Sciatic nerve (tissue), 2 donors: ENCODE results near the gene DLGAP1. TPM values are rescaled to one million over a fixed set of nuclear protein-coding genes. Genes with fewer than 3 reads are reported as not detected.
"Not testable (repeated sequence)": the region's sequence is repeated elsewhere in the genome, so short reads cannot be mapped to it uniquely, and the experiment has no call there.

ENCODE experiments used
- ATAC-seq: fragments of 200-7000 bp; cut with Tn5 transposase; one replicate; pipeline ENCODE4 v1.9.1; 2020; ENCODE audit warnings: mild to moderate bottlenecking, moderate library complexity
- DNase-seq: peaks from one replicate; pipeline ENCODE4 v3.0.0-alpha.2; 2020; ENCODE audit warnings: low spot score
- intact Hi-C: fragments of 100-400 bp; cut with DNase I; formaldehyde crosslinking; loops from one replicate; pipeline ENCODE4 v1.14.2; 2022
- total RNA-seq: library from RNA; stranded (reverse); fragmentation: NEBNext Ultra II Directional; extraction: Animal tissue kit (Norgen Biotek cat#: 25700); gene quantifications from one replicate; pipeline ENCODE4 v1.2.1, GENCODE V29; 2021
- donor health status: DM: no; HTN: no; CAD: no.
- donor health status: DM: no; HTN: no; CAD: no.

DLGAP1 gene
- total RNA-seq, 1 donor from 2014 or later = 0.98 TPM

DNA sequence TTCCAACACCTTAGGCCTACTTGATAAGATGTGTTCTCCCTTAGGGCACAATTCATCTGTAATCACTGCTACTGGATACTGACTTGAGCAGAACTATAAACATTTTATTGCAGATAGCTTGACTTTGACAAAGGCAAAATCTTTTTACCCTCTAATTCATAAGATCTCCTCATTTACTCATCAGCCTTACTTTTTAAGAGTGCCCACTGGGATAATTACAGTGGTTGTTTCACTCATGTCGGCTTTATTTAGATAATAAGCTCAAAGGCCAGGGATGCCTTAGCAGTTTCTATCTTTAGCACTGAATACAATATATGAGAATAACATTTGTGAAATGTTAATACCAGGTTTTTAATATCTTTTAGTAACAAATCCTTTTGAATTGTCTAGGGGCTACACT lies 144.0 kb downstream of the DLGAP1 start:
- DNase-seq (no peak), ATAC-seq (no peak)
- intact Hi-C loops = no loop called here

DNA sequence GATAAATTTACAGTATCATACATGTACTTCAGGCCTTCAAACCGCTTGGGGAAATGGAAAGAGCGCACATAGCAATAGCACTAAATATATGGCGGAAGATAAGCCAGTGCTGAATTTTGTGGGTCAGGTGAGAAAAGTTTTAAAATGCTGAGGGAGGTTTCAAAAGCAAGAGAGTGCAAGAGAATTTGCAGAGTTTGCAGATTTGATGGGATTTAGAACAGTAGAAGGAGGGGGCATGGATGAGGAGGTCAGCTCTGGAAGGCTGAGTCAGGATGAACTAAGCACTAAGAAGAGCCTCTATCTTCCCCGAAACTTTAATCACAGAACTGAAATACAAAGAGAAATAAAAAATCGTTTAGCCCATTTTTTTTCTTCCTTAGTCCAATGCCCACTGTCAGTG lies 145.9 kb downstream of the DLGAP1 start:
- ATAC-seq (no peak), DNase-seq (no peak)
- intact Hi-C loops = no loop called here

DNA sequence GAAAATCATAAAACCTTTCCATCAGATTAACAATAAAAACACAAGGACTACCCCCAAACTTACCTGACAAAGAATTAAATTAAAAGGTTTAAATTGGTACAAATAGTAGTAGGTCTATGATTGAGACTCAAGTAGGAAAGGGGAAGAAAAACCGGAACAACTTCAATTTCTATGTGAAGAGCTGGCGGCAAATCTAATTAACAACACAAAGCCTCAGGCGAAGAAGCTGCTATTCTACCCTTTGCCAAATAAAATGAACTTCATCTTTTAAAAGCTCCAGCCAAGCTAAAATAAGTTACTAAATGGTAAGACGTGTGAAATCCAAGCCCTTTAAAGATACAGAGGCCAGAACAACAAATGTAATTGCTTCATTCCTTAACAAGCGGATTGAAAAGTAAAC lies 146.5 kb downstream of the DLGAP1 start:
- intact Hi-C loops = no loop called here
- no peak for ATAC-seq

DNA sequence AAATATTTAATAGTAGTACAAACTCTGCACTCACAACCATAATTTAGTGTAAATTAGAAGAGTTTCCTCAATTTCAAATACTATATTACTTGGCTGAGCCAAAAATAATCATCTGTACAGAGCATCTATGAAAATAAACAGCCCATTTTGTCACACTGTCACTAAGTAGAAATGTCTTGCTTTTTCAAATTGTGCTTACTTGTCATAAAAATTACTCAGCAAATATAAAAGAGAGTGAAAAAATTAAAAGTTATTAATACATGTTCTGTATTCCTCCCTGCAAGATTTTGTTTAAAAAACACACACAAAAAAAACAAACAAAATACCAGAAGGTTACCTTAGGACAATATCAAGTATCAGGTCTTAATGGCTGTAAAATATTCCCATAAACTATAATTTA lies 155.7 kb downstream of the DLGAP1 start:
- ATAC-seq = no peak
- intact Hi-C loops = no loop called here

More for the DNA sequence above, 146.5 kb downstream of the DLGAP1 start:
- no peak for DNase-seq

DNA sequence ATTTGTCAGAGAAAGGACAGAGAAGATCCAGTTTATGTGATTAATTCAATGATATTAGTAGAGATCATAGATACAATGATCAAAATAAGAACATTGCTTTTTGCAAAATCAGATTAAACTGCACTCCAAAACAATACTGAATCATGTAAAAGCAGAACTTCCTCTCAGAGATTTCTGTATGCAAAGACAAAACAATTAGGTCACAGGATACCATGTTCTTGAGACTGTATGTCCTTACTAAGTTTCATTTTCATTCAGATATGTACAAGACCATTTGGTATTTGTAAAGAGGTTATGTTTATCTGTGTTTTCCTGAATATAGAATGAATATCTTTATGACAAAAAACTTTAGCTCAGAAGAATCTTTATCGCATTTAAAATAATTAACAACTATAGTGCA lies 161.8 kb downstream of the DLGAP1 start:
- intact Hi-C loops = no loop called here
- DNase-seq (no peak), ATAC-seq (no peak)

More for the DNA sequence above, 155.7 kb downstream of the DLGAP1 start:
- DNase-seq = no peak

DNA sequence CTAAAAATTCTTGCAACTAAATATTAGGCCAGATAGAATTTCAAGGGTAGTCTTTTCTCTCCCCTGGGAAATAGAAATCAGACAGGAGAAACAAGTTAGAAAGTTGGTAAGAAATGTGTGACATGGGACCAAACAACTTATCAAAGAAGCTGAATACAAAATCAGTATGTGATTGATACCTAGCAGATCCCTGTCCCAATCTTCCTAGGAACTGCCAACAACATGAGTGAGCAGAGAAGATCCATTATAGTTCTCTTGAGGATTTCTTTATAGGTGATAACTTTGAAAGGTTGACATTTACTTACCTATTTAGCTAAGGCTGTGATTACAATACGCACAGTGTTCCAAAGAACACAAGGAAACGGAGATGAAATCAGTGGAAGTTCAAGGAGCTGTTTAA lies 162.4 kb downstream of the DLGAP1 start:
- ATAC-seq (no peak), DNase-seq (no peak)
- intact Hi-C loops = no loop called here

DNA sequence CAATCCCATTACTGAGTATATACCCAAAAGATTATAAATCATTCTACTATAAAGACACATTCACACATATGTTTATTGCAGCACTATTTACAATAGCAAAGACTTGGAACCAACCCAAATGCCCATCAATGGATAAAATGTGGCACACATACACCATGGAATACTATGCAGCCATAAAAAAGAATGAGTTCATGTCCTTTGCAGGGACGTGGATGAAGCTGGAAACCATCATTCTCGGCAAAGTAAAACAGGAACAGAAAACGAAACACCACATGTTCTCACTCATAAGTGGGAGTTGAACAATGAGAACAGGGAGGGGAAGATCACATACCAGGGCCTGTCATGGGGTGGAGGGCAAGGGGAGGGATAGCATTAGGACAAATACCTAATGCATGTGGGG lies 167.8 kb downstream of the DLGAP1 start:
- ATAC-seq, DNase-seq, intact Hi-C loops: not testable (repeated sequence)

DNA sequence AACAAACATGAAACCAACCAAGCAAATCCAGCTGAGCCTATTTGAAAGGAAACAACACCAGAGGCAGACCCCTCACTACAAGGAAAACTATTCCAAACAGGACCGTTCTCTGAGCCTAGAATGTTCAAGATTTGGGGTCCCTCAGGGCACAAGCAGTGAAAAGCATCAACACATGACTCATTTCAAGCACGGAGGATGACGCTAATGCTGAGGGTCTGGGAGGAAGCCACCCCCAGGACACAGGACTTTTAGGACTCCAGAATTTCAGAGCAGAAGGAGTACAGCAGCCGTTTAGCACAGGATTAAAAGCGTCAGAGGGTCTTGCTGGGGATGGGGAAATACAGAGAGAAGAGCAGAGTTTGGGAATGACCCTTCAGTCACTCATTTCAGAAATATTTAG lies 168.9 kb downstream of the DLGAP1 start:
- intact Hi-C loops = no loop called here
- ATAC-seq (no peak), DNase-seq (no peak)

DNA sequence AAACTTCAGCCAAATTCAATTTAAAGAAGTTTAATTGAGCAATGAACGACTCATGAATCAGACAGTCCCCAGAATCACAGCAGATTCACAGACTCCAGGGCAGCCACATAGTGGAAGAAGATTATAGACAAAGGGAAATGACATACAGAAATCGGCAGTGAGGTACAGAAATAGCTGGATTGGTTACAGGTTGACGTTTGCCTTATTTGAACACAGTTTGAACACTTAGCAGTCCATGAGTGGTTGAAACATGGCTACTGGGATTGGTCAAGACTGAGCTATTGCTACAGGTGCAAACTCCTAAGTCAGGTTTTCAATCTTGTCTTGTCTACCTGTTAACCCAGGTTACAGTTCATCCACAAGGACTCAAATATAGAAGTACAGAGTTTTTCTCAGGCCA lies 169.6 kb downstream of the DLGAP1 start:
- intact Hi-C loops = no loop called here
- no peak for ATAC-seq
- DNase-seq = no peak

DNA sequence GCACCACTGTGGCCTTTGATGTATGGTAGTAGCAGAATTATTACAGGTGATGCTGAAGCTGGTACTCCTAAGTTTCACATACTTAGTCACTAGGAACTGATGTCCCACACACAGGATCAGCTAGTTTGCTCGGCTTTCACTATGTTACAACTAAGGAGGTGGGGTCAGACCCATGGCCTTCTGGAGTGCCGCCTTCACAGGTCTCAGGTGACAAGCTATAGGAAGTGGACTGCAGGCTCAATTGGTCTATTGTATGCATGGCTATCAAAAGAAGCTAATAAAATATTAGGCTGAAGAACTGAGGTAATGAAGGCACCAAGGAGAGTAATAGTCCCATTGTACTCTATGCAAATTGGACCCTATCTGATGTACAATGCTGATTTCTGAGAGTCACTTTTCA lies 170.6 kb downstream of the DLGAP1 start:
- intact Hi-C loops = no loop called here
- DNase-seq (no peak), ATAC-seq (no peak)

DNA sequence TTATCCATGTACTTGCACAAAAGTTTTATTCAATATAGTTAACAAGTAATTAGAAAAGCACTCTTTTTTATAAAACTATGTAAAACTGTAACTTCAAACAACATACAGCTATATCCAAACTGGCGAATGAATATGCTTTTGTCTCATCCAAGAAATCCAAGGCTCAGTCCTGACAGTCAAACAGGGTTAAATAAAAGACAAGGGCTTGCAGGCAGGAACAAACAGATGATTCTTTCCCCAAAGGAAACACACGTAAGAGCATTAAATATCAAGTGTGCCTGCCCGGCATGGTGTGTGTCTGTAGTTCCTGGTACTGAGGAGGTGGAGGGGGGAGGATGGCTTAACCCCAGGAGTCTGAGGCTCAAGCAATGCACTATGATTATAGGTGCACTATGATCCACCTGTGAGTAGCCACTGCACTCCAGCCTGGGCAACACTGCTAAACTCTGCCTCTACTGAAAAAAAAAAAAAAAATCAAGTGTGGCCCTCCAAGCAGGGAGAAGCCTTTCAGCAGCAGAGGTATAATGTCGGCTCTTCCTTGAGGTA lies 171.3 kb downstream of the DLGAP1 start:
- intact Hi-C loops = no loop called here
- DNase-seq (no peak), ATAC-seq (no peak)

DNA sequence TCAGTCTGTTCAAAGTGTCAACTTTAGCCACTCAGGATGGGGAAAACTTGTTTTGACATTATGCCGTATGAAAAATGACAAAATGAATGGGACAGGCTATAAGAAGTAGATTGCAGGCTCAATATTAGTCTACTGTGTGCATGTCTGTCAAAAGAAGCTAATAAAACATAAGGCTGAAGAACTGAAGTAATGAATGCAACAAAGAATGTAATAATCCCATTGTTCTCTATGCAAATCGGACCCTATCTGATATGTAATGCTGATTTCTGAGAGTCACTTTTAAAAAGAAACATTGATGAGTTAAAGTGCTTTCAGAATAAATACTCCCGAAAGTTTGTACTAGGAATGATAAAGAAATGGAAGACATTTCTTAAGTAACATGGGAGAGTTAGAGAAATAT lies 172.2 kb downstream of the DLGAP1 start:
- intact Hi-C loops = no loop called here
- ATAC-seq = no peak

DNA sequence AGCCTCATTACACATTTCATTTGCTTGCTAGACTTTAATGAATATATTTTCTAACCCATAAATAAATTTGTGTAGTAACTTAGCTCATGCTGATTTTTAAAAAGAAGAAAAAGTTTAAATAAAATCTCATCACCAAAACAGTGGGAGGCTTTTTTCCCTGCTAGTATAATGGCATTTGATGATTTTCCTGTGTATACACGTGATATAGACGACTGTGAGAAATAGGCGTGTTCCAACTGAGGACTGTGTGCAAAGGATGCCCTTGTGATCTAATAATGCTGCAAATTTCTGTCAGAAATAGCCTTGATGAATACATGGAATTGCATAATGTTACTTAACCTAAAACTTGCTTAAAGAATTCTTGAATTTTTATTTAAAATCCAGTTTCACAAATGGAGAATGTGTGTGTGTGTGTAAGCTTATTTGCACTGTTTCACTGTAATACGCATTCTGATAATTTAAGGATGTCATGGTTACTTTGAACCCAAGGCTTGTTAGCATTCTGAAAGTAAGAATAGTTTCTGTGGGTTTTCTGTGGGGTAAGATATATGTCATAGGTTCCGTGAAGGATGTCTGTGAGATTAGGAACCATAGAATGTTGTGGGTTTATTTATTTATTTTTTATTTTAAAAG lies 178.0 kb downstream of the DLGAP1 start:
- DNase-seq (no peak), ATAC-seq (no peak)
- intact Hi-C loops = no loop called here

More for the DNA sequence above, 172.2 kb downstream of the DLGAP1 start:
- no peak for DNase-seq

DNA sequence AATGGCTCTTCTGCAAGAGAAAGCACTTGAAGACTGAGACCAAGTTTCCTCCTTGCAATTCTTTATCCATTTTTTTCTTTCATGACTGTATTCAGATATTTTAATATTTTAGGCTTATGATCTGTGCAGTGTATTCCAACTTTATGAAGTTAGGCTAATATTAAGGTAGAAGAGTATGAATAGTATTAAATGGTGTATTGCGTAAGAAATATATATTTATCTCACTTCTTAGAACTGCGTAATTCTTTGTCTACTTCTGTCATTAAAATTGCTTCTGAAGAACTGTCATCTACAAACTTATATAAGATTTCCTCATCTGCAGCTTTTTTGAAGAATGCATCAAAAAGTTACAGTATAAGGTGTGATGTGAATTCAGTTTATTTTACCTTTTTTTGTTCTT lies 183.2 kb downstream of the DLGAP1 start:
- no peak for ATAC-seq
- no peak for DNase-seq
- intact Hi-C loops = no loop called here

DNA sequence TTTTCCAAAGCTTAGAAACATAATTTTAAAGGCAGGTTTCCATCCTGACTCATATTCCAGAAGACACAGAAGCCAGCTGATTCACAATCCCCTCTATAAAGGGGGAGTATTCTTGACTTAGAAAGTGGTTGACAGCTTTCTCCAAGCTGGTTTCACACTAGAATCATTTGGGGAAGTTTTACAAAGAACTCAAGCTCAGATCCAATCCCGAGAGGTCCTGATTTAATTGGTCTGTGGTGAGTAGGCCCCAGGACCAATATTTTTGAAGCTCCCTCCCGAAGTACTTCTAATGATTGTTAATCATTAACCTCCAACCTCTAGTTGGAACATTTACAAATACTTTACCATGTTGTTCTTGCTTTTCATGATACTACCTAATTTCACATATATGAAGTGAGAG lies 184.1 kb downstream of the DLGAP1 start:
- intact Hi-C loops = no loop called here
- ATAC-seq (no peak), DNase-seq (no peak)

DNA sequence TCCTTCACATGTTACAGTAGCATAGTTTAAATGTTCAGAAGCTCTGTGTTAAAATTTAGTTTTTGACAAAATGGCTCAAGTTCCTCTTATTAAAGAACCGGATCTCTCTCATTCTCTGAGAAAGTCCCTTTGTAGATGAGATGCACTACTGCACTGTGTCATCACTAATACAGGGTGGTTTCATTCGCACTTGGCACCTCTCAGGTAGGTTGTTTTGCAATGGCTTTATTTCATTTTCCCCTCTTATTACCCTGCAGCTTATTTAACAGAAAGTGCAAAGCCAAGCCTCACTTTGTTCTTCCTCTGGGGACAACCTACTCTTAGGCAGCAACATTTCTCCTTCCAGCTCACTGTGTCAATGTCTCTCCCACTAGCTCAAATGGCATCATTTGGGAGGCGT lies 185.1 kb downstream of the DLGAP1 start:
- DNase-seq (no peak), ATAC-seq (no peak)
- intact Hi-C loops = no loop called here

DNA sequence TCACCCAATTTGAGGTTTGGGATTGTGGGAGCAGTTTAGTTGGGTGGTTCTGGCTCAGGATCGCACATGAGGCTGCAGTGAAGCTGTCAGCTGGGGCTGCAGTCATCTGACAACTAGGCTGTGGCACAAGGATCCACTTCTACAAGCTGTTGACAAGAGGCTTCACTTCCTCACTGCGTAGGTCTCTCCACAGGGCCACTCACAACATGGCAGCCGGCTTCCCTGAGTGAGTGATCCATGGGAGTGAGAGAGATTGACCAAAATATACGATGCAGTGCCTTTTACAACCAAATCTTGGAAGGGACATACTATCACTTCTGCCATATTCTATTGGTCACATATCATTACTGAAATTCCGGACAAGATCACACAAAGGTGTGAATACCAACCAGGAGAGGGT lies 187.5 kb downstream of the DLGAP1 start:
- ATAC-seq = no peak
- no peak for DNase-seq
- intact Hi-C loops = no loop called here

DNA sequence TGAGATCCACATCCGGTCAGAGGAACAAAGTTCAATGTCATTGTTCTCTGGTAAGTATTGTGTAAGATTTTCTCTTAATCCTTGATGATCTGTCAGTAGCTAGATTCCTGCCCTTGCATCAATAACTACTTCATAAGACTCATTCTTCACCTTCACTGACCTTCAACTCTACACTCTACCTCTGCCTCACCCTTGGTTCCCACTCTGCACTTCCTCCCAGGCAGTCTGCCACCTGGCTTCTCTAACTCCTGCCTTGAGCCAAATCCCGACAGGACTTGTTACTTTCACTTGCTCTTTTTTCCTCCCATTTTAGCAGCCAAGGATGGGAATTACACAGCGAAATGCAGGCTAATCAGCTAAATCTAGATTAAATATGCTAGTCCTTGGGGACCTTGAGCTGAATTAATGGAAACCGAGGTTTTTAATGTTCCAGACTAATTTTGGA lies 190.7 kb downstream of the DLGAP1 start:
- peak; percentile 65 for ATAC-seq
- intact Hi-C loops = no loop called here

DNA sequence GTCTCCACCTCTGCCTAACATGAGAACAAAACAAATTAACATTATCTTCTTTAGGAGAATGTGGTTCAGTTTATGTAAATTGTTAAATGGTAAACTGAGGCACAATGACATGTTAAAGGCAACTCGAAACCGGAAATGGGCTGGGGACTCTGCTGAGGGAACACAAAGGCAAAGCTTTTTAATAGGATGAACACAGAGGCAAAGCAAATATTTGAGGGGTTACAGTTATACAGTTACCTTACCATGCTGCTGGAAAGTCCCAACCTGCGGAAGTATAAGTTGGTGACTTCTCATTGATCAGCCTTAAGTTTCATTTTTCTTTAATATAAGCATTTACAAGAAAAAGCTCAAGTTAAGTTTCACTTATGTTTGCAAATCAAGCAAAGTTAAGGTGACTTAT lies 195.0 kb downstream of the DLGAP1 start:
- DNase-seq (no peak), ATAC-seq (no peak)
- intact Hi-C loops = no loop called here

More for the DNA sequence above, 190.7 kb downstream of the DLGAP1 start:
- DNase-seq = peak; percentile 61

DNA sequence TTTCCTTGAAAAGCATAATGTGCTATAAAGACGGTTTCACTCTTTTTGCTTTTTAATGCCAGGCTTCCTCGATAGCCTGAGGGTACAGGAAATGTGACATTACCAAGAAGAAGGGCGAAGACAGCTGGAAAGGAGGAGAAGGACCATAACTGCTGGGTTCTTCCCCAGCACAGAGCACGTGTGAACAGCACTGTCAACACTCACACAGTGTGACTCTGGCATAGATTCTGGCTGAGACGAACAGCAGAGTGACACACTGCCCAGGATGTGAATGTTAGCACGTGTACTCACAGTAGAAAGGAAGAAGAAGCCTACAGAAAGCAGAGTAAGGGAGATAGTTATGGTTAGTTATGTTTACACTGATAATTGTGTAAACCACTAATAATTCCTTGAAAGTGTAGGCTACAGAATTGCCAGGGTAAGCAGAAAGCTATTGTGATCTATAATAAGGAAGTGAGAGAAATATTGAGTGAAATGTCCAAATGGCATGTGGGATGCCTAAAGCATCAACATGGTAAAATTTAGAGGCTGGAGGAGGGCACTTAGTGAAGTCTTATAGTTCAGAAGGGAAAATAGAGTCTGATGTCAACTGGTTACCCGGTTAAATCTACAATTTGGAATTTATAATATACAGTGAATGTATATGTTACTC lies 198.2 kb downstream of the DLGAP1 start:
- ATAC-seq = no peak
- intact Hi-C loops = no loop called here

DNA sequence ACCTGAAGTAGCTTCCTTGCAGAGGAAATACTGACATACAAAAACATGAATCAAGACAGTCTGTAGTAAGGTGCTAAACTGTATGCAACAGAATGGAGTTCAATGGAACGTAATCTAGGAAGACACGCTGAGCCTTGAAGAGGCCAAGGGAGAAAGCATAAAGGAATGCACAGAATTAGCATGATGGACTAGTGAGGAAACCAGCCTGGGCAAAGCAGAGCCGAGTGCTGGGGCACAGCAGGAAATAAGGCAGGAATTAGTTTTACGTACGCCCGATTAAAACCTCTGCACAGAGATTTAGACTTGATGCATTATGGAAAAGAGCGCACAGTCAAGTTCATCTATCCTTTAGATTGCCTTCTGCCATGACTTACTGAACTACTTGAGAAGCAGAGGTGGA lies 200.3 kb downstream of the DLGAP1 start:
- DNase-seq = no peak
- intact Hi-C loops = no loop called here
- no peak for ATAC-seq

More for the DNA sequence above, 198.2 kb downstream of the DLGAP1 start:
- no peak for DNase-seq
